NCI-H82 treated with DMSO at 0.1 percent for 48 hours (cell line): Measurements from ENCODE around the gene RBM22.

Experiments
- DNase-seq: peaks from one replicate; lab custom pipeline; 2025; ENCODE audit not compliant: unreplicated experiment; lab: John Stamatoyannopoulos, UW

The RBM22 gene

GRCh38 chr5:150653145-150653761 is 47.6 kb downstream of the RBM22 start:
- no peak for DNase-seq

- DNase-seq: no peak
Observed at GRCh38 chr5:150651924-150652671, 48.8 kb downstream of the RBM22 start.

- no peak for DNase-seq
Observed at GRCh38 chr5:150651382-150651781, 49.5 kb downstream of the RBM22 start.

- no peak for DNase-seq
Observed at GRCh38 chr5:150650021-150651006, 50.5 kb downstream of the RBM22 start.

- no peak for DNase-seq
Observed at GRCh38 chr5:150649108-150650020, 51.5 kb downstream of the RBM22 start.

- DNase-seq: no peak
Observed at GRCh38 chr5:150648294-150649107, 52.4 kb downstream of the RBM22 start.

- no peak for DNase-seq
Observed at GRCh38 chr5:150647275-150648251, 53.3 kb downstream of the RBM22 start.

- no peak for DNase-seq
Observed at GRCh38 chr5:150645070-150645700, 55.7 kb downstream of the RBM22 start.

- DNase-seq: no peak
Observed at GRCh38 chr5:150644514-150644913, 56.3 kb downstream of the RBM22 start.

- no peak for DNase-seq
Observed at GRCh38 chr5:150644058-150644457, 56.8 kb downstream of the RBM22 start.

- DNase-seq: no peak
Observed at GRCh38 chr5:150642991-150643710, 57.7 kb downstream of the RBM22 start.

GRCh38 chr5:150642567-150642927 is 58.3 kb downstream of the RBM22 start:
- no peak for DNase-seq

- no peak for DNase-seq
Observed at GRCh38 chr5:150641824-150642566, 58.9 kb downstream of the RBM22 start.

- no peak for DNase-seq
Observed at GRCh38 chr5:150641006-150641570, 59.8 kb downstream of the RBM22 start.
